22Rv1 (cell line): ENCODE data around the gene SAFB2.

ENCODE experiments used
- H3K27ac ChIP-seq: fragments of 450-650 bp; 2 replicates; pipeline ENCODE4 v1.5.1; 2017
- ZFX ChIP-seq: fragments of 450-650 bp; IDR thresholded peaks from 2 replicates; pipeline ENCODE4 v1.6.1; 2017; ENCODE audit warnings: antibody characterized with exemption, borderline replicate concordance
- TF ChIP-seq, protein P1 (sequence below): fragments of 450-650 bp; IDR thresholded peaks from 2 replicates; pipeline ENCODE4 v1.5.1; 2017; ENCODE audit warnings: mild to moderate bottlenecking

The SAFB2 gene

DNA sequence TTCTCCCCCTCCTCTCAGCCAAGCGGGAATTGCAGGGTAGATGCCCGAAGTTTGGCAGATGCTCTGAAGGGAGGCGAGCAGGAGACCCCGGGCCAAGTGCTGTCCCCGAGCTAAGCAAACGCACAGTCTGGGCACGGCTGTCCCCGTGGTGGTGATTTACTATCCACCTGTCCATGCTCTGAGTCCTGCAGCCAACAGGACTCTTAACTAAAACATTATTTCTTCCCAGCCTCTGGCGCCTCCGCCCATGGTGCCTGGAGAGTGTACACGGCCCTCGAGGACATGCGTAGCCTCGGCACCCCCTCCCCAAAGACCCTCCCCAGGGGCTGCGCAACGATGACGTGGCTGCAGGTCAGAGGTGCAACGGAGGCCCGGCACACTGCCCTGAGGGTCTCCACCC, 62.4 kb downstream of the SAFB2 start:
- no peak overlapping the region for H3K27ac ChIP-seq
- TF ChIP-seq, protein P1, sequence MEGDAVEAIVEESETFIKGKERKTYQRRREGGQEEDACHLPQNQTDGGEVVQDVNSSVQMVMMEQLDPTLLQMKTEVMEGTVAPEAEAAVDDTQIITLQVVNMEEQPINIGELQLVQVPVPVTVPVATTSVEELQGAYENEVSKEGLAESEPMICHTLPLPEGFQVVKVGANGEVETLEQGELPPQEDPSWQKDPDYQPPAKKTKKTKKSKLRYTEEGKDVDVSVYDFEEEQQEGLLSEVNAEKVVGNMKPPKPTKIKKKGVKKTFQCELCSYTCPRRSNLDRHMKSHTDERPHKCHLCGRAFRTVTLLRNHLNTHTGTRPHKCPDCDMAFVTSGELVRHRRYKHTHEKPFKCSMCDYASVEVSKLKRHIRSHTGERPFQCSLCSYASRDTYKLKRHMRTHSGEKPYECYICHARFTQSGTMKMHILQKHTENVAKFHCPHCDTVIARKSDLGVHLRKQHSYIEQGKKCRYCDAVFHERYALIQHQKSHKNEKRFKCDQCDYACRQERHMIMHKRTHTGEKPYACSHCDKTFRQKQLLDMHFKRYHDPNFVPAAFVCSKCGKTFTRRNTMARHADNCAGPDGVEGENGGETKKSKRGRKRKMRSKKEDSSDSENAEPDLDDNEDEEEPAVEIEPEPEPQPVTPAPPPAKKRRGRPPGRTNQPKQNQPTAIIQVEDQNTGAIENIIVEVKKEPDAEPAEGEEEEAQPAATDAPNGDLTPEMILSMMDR, result no peak
- no peak for TF ChIP-seq ZFX

DNA sequence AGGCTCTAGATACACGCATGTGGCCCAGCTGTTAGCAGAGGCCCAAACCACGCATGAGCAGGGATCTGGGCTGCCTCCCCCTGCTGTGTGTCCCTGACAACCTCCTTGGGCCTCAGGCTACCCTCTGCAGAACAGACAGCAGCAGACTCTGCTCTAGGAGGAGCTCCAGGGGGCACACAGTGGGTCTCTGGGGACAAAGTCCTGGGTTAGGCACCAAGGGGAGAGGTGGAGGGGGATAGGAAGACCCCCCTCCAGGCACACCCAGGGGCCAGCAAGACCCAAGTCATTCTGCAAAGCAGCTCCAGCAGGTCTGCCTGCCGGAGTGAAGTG, 62.8 kb downstream of the SAFB2 start:
- TF ChIP-seq ZFX, result no peak
- TF ChIP-seq, protein P1, result no peak
- H3K27ac ChIP-seq, result no peak overlapping the region

DNA sequence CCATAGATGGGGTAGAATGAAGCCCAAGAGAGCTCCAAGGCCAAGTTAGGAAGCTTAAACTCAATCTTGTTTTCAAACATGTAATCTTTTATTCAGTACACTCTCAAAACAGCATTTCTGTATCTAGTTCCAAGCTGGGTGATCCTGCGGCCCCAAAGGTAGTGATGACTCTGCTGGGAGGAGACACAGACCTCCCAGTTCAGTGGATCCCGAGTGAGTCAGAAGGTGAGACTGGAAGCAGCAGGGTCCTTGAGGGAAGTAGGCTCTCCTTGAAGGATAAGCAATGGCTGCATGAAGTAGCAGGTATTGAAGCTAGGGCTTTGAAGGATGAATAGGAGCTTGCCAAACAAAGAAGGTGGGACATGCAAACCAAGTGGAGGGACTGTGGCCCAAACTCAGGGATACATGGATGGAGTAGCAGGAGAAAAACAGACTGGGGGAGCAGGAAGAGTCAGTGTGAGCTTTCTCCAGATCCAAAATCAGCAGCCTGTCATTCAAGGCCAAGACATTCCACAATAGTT, 64.4 kb downstream of the SAFB2 start:
- no peak overlapping the region for H3K27ac ChIP-seq
- TF ChIP-seq, protein P1, result no peak
- no peak for TF ChIP-seq ZFX

DNA sequence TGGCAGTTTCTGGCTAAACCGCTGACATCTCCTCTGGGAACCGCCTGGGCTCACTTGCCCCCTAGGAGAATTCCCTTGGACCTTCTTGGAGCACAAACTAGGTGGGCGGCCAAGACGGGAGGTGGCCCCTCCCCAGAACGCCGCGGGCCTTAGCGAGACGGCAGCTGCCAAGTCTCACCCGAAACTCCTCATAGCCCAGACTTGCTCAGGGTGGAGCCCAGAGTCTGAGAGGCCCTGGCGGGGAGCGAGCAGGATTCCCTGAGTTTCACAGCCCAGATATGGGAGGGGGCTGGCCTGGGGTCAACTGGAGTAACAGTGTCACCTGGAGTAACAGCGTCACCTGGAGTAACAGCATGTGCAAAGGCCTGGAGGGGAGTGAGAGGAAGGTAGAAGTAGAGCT, 64.9 kb downstream of the SAFB2 start:
- H3K27ac ChIP-seq, result no peak overlapping the region
- TF ChIP-seq, protein P1, result no peak
- TF ChIP-seq ZFX, result no peak

DNA sequence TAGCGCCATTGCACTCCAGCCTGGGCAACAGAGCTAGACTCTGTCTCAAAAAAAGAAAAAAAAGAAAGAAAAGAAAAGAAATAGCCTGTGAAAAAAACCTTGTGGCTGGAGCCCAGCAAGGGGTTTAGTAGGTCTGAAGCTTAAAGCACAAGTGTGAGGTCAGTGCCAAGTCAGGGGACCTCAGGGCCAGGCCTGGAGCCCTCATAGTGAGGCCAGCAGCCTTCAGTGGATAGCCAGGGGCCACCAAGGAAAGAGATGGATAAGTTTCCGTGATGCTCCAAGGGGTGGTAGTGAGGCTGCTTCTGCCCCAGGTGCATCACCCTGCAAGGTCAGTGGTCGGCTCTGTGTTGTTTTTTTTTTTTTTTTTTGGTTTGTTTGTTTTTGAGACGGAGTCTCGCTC, 67.7 kb downstream of the SAFB2 start:
- no peak overlapping the region for H3K27ac ChIP-seq
- TF ChIP-seq, protein P1, result no peak
- TF ChIP-seq ZFX, result no peak

DNA sequence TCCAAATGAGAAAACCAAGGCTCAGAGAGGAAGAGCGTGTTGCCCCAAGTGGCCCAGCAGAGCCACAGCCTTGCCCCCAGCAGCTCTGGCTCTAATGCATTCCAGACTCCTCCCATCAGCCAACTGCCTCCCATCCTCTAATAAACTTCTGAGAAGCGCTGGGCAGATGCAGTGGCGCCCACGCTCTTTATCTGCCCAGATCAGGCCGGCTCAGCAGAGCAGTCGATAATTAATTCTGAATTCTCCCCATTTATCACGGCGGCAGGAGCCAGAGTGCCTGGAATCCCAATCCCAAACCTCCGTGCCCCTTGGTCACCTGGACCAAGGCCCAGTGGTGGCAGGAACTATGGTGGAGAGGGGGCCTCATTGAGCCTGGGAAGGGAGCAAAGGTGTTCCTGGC, 68.7 kb downstream of the SAFB2 start:
- no peak overlapping the region for H3K27ac ChIP-seq
- no peak for TF ChIP-seq ZFX
- TF ChIP-seq, protein P1, result no peak

DNA sequence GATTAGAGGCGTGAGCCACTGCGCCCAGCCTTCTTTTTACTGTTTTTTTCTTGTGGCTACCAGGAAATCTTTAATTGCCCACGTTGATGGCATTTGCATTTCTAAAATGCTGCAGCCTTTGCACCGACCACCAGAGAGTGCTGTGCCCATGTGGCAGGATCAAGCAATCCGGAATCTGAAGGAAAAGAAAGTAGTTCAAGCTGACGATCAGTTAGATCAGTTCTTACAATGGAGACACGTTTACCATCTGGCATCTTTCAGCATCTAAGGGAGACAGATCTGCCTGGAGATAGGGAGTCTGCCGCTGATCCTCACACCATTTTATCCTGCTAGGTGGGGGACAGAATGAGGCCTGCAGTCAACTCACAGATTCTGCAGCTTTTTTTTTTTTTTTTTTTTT, 74.7 kb downstream of the SAFB2 start:
- H3K27ac ChIP-seq, result no peak overlapping the region
- no peak for TF ChIP-seq ZFX
- TF ChIP-seq, protein P1, result peak; percentile 69
